Mesendoderm (in vitro differentiated cells): ENCODE measurements around the gene ABR.

Experiments
- DNase-seq: peaks from one replicate; pipeline ENCODE4 v3.0.0; 2013
- H2AK5ac ChIP-seq: 2 replicates; pipeline ENCODE4 v1.6.1; 2013; ENCODE audit warnings: low read length, inconsistent platforms
- H2BK120ac ChIP-seq: 2 replicates; pipeline ENCODE4 v1.6.1; 2013; ENCODE audit warnings: low read depth, mild to moderate bottlenecking, low read length, moderate library complexity, mixed read lengths
- H2BK15ac ChIP-seq: replicated peaks from 2 replicates; pipeline ENCODE4 v1.6.1; 2013; ENCODE audit warnings: low read depth, mild to moderate bottlenecking, moderate library complexity
- H2BK5ac ChIP-seq: 2 replicates; pipeline ENCODE4 v1.6.1; 2013; ENCODE audit warnings: low read length, inconsistent platforms
- H3K18ac ChIP-seq: 2 replicates; pipeline ENCODE4 v1.6.1; 2013; ENCODE audit warnings: mild to moderate bottlenecking, low read length, mixed read lengths
- H3K23ac ChIP-seq: one replicate; pipeline ENCODE4 v1.6.1; 2013; ENCODE audit warnings: low read length
- H3K27ac ChIP-seq: 2 replicates; pipeline ENCODE4 v1.5.1; 2013; ENCODE audit warnings: low read depth, mild to moderate bottlenecking, inconsistent platforms, low read length, moderate library complexity
- H3K27me3 ChIP-seq: 2 replicates; pipeline ENCODE4 v1.6.1; 2013; ENCODE audit warnings: low read length, control low read depth, mild to moderate bottlenecking, inconsistent platforms; ENCODE audit not compliant: insufficient read depth, poor library complexity
- H3K36me3 ChIP-seq: 2 replicates; pipeline ENCODE4 v1.6.1; 2013; ENCODE audit warnings: low read length, inconsistent platforms; ENCODE audit not compliant: control insufficient read depth, insufficient read depth
- H3K4ac ChIP-seq: one replicate; pipeline ENCODE4 v1.6.1; 2013; ENCODE audit warnings: low read depth, mild to moderate bottlenecking, low read length, moderate library complexity
- H3K4me1 ChIP-seq: 2 replicates; pipeline ENCODE4 v1.6.1; 2013; ENCODE audit warnings: low read depth, low read length, inconsistent platforms; ENCODE audit not compliant: control insufficient read depth
- H3K4me2 ChIP-seq: 2 replicates; pipeline ENCODE4 v1.6.1; 2013; ENCODE audit warnings: low read length
- H3K4me3 ChIP-seq: 2 replicates; pipeline ENCODE4 v1.5.1; 2013; ENCODE audit warnings: mild to moderate bottlenecking, low read length
- H3K56ac ChIP-seq: one replicate; pipeline ENCODE4 v1.6.1; 2013; ENCODE audit warnings: low read length
- H3K79me1 ChIP-seq: 2 replicates; pipeline ENCODE4 v1.6.1; 2013; ENCODE audit warnings: low read length, inconsistent platforms
- H3K79me2 ChIP-seq: 2 replicates; pipeline ENCODE4 v1.6.1; 2013; ENCODE audit warnings: mild to moderate bottlenecking, low read length; ENCODE audit not compliant: control insufficient read depth, insufficient read depth
- H3K9ac ChIP-seq: 2 replicates; pipeline ENCODE4 v1.6.1; 2013; ENCODE audit warnings: low read length, inconsistent platforms
- H4K5ac ChIP-seq: one replicate; pipeline ENCODE4 v1.6.1; 2013; ENCODE audit warnings: low read length
- H4K8ac ChIP-seq: one replicate; pipeline ENCODE4 v1.6.1; 2013; ENCODE audit warnings: low read depth, mild to moderate bottlenecking, control low read depth, low read length, moderate library complexity
- WGBS: extraction: QIAGEN DNeasy Blood & Tissue Kit; methylation state at CpG from one replicate; pipeline ENCODE4 v1.1.7; 2013; ENCODE audit warnings: low lambda C conversion rate, missing lambda C conversion rate; ENCODE audit not compliant: insufficient coverage; ENCODE audit errors: extremely low coverage; 5-methylcytosine and 5-hydroxymethylcytosine counted together

The ABR gene

DNA sequence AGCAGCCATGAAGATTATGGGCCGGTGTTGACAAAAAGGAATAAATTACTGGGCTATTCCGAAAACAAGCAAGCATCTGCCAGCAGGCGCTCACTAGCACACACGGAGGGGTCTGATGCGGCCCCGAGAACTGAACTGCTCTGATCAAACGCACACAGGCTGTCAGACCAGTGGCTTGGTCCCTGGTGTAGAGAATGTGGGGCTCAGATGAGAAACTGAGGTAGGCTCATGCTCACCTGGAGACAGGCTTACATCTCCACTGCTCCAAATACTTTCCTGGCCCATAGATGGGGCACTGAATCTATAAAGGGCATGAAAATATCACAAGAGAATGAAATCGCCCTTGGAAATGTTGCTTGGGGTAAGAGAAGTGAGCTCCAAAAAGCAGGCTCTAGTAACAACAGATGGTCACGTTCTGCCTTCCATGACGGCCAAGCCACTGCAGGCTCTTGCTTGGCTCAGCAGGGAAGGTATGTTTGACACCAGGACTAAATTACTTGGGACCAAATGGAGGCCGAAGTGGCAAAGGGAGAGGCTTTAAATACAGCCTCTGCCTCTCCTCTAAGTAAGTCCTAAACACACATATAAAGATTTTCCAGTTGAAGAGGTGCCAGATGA is 5.4 kb downstream of the ABR start:
- Histone ChIP-seq H3K9ac (no peak overlapping the region), H3K27ac (no peak overlapping the region), H4K8ac (no peak overlapping the region), H2BK15ac (no peak overlapping the region), H3K36me3 (no peaks in the 10 kb centered on the region), H4K5ac (no peak overlapping the region), H2AK5ac (no peak overlapping the region), H3K4ac (no peak overlapping the region), H3K79me1 (no peaks in the 10 kb centered on the region), H3K4me3 (no peak overlapping the region), H3K79me2 (no peaks in the 10 kb centered on the region), H2BK120ac (no peak overlapping the region), H3K56ac (no peak overlapping the region), H3K18ac (no peak overlapping the region), H2BK5ac (no peak overlapping the region), H3K27me3 (peaks cover 1% of the 10 kb centered on the region), H3K4me2 (no peak overlapping the region), H3K23ac (no peak overlapping the region), H3K4me1 (no peaks in the 10 kb centered on the region)
- DNase-seq: no peak
- no CpG with 5 or more reads among the region's 11 CpGs for WGBS

DNA sequence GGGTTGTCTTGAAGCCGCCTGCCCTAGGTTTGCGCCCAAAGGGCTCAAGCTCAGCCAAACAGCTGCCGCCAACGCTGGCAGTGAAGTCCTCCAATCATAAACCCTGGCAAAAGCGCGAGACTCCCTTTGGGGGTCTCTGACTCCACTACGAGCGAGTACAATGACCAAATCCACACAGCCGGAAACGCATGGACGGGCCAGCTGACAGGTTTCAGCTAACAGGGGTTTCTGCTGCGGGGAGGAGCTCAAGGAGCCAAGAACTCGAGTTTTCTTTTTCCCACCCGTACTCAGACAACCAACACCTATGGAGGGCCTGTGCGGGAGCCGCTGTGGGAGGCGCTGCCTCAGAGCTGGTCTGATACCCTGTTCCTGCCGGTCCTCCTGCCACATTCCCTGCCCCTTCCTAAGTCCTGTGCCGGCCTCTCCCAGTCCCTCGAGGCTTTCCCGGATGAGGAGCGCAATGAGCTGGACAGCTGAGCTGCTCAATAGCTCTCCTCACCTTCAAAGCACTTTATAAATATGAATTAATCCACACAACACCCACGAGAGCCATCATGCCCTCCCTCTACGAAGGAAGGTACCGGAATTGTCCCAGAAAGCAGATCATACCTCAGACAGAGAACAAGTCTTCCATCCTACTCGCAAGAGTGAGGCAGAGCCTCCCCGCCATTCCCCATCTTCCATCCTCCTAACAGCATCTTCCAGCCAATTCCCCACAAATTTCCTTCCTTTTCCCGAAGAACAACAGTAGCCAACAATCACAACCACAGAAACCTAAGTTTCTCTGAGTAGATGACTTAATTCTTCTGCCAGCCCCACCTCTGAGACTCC is 6.1 kb downstream of the ABR start:
- Histone ChIP-seq H3K27ac (no peak overlapping the region), H3K56ac (no peak overlapping the region), H3K4me1 (no peaks in the 10 kb centered on the region), H3K4ac (no peak overlapping the region), H2BK5ac (no peak overlapping the region), H3K18ac (no peak overlapping the region), H4K8ac (no peak overlapping the region), H3K36me3 (no peaks in the 10 kb centered on the region), H3K27me3 (peaks cover 1% of the 10 kb centered on the region), H3K79me1 (no peaks in the 10 kb centered on the region), H3K4me2 (no peak overlapping the region), H3K4me3 (no peak overlapping the region), H2AK5ac (no peak overlapping the region), H2BK120ac (no peak overlapping the region), H3K79me2 (no peaks in the 10 kb centered on the region), H4K5ac (no peak overlapping the region), H2BK15ac (no peak overlapping the region), H3K23ac (no peak overlapping the region), H3K9ac (no peak overlapping the region)
- WGBS: no CpG with 5 or more reads among the region's 28 CpGs
- DNase-seq: no peak

DNA sequence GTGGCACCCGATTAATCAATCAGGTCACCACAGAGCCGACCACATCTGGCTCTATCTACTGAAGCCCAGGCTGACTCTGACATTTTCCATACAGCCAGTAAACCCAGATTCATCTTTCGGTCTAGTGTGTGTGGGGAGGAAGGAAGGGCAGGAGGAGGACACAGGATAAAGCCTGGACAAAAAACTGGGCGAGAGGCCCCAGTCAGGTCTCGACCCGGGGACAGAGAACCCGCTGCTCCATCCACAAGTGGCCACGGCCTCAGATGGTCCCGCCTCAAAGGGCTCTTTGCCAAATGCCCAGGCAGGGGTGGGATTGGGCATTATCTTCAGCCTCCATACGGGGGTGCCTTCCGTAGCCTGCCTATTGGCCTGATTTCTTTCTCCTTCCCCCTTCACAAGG is 7.8 kb downstream of the ABR start:
- no peaks in the 10 kb centered on the region for H3K27me3 ChIP-seq
- no peaks in the 10 kb centered on the region for H3K79me1 ChIP-seq
- no peak overlapping the region for H3K4me3 ChIP-seq
- no peaks in the 10 kb centered on the region for H3K79me2 ChIP-seq
- no peak overlapping the region for H3K9ac ChIP-seq
- H2BK120ac ChIP-seq: no peak overlapping the region
- no peak overlapping the region for H3K56ac ChIP-seq
- H3K27ac ChIP-seq: no peak overlapping the region
- H3K4ac ChIP-seq: no peak overlapping the region
- no peak overlapping the region for H3K18ac ChIP-seq
- no CpG with 5 or more reads among the region's 11 CpGs for WGBS
- H3K4me1 ChIP-seq: no peaks in the 10 kb centered on the region
- H2AK5ac ChIP-seq: no peak overlapping the region
- H4K8ac ChIP-seq: no peak overlapping the region
- H2BK5ac ChIP-seq: no peak overlapping the region
- no peak overlapping the region for H3K4me2 ChIP-seq
- no peak overlapping the region for H4K5ac ChIP-seq
- no peak for DNase-seq
- no peak overlapping the region for H3K23ac ChIP-seq
- H3K36me3 ChIP-seq: no peaks in the 10 kb centered on the region
- no peak overlapping the region for H2BK15ac ChIP-seq

DNA sequence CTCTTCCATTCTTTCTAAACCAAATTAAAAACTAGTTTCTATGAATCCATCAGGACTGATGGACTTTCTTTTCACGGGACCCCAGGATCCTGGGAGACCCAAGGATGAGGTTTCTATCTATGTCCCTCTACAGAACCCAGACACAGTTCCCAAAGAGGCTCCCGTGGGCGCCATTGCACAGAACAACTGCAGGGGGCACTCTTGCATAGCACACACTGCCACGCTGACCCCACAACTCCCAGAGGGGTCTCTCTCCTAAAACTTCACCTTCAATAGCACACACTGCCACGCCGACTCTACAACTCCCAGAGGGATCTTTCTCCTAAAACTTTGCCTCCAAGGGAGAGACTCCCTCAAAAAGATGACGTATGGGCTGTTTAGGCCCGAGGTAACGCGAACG is 9.0 kb downstream of the ABR start:
- no peak overlapping the region for H2BK120ac ChIP-seq
- no peak overlapping the region for H2BK15ac ChIP-seq
- no peaks in the 10 kb centered on the region for H3K79me2 ChIP-seq
- H4K5ac ChIP-seq: no peak overlapping the region
- no peak overlapping the region for H3K27ac ChIP-seq
- H3K18ac ChIP-seq: no peak overlapping the region
- no peaks in the 10 kb centered on the region for H3K27me3 ChIP-seq
- no peak overlapping the region for H3K23ac ChIP-seq
- no peaks in the 10 kb centered on the region for H3K4me1 ChIP-seq
- no peaks in the 10 kb centered on the region for H3K79me1 ChIP-seq
- no peak for DNase-seq
- no peaks in the 10 kb centered on the region for H3K36me3 ChIP-seq
- H2AK5ac ChIP-seq: no peak overlapping the region
- H3K4me3 ChIP-seq: no peak overlapping the region
- no peak overlapping the region for H3K4me2 ChIP-seq
- H3K9ac ChIP-seq: no peak overlapping the region
- no peak overlapping the region for H2BK5ac ChIP-seq
- no peak overlapping the region for H3K56ac ChIP-seq
- no CpG with 5 or more reads among the region's 11 CpGs for WGBS
- H4K8ac ChIP-seq: no peak overlapping the region
- H3K4ac ChIP-seq: no peak overlapping the region

DNA sequence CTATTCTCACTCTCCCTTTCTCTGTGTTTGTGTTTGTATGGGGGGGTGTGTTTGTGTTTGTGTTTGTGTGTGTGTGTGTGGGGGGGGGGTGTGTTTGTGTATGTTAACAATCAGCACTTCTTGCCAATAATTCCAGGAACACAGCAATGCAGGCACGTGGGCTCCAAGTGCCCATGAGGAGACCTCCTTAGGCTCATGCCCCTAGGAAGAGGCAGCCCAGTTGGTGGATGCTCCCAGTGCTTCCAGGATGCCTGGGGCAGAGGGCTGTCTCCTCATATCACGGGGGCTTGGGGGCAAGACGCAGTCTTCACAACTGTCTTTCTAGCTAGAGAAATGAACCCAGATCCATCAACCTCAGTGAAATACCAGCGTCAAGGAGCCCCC is 9.9 kb downstream of the ABR start:
- Histone ChIP-seq H3K18ac (no peak overlapping the region), H3K27ac (no peak overlapping the region), H3K23ac (no peak overlapping the region), H2BK120ac (no peak overlapping the region), H2BK15ac (no peak overlapping the region), H3K27me3 (no peaks in the 10 kb centered on the region), H3K79me2 (no peaks in the 10 kb centered on the region), H3K56ac (no peak overlapping the region), H3K4me1 (no peaks in the 10 kb centered on the region), H4K8ac (no peak overlapping the region), H3K9ac (no peak overlapping the region), H3K4me3 (no peak overlapping the region), H2AK5ac (no peak overlapping the region), H3K4me2 (no peak overlapping the region), H3K36me3 (no peaks in the 10 kb centered on the region), H4K5ac (no peak overlapping the region), H3K4ac (no peak overlapping the region), H3K79me1 (no peaks in the 10 kb centered on the region), H2BK5ac (no peak overlapping the region)
- no peak for DNase-seq
- WGBS: no CpG with 5 or more reads among the region's 4 CpGs
